Loucy (cell line): Measurements from ENCODE around the gene KIAA1614.

Source experiments
- H2AFZ ChIP-seq: fragments of 200-600 bp; sonication (generic); 2 replicates; pipeline ENCODE4 v1.6.0; 2016; ENCODE audit warnings: antibody characterized with exemption, mild to moderate bottlenecking, low read length, moderate library complexity
- H3F3A ChIP-seq: fragments of 200-600 bp; 2 replicates; pipeline ENCODE4 v1.6.0; 2016; ENCODE audit warnings: antibody characterized with exemption, low read depth, mild to moderate bottlenecking
- H3K27me3 ChIP-seq: fragments of 200-600 bp; sonication (generic); 2 replicates; pipeline ENCODE4 v1.6.1; 2014; ENCODE audit warnings: low read length, mild to moderate bottlenecking; ENCODE audit not compliant: insufficient read depth, poor library complexity, severe bottlenecking
- H3K36me3 ChIP-seq: fragments of 200-600 bp; sonication (generic); 2 replicates; pipeline ENCODE4 v1.6.1; 2016; ENCODE audit warnings: low read length; ENCODE audit not compliant: insufficient read depth
- H3K4me1 ChIP-seq: fragments of 200-600 bp; sonication (generic); 2 replicates; pipeline ENCODE4 v1.5.1; 2014; ENCODE audit warnings: low read length, mild to moderate bottlenecking; ENCODE audit not compliant: insufficient read depth, poor library complexity, severe bottlenecking
- H3K4me2 ChIP-seq: fragments of 200-600 bp; sonication (generic); 2 replicates; pipeline ENCODE4 v1.6.0; 2014; ENCODE audit warnings: antibody characterized with exemption, low read length, low read depth, mild to moderate bottlenecking; ENCODE audit not compliant: poor library complexity, severe bottlenecking
- H3K4me3 ChIP-seq: fragments of 200-600 bp; sonication (generic); 2 replicates; pipeline ENCODE4 v1.5.1; 2014; ENCODE audit warnings: low read length, mild to moderate bottlenecking, mixed read lengths; ENCODE audit not compliant: poor library complexity, severe bottlenecking
- H3K79me2 ChIP-seq: fragments of 200-600 bp; sonication (generic); 2 replicates; pipeline ENCODE4 v1.6.1; 2014; ENCODE audit warnings: low read length; ENCODE audit not compliant: insufficient read depth
- H3K9ac ChIP-seq: fragments of 200-600 bp; sonication (generic); 2 replicates; pipeline ENCODE4 v1.6.0; 2014; ENCODE audit warnings: mild to moderate bottlenecking, low read depth, low read length, moderate library complexity; ENCODE audit not compliant: poor library complexity, severe bottlenecking
- H3K9me2 ChIP-seq: fragments of 200-600 bp; sonication (generic); replicated peaks from 2 replicates; pipeline ENCODE4 v1.6.1; 2016; ENCODE audit warnings: low read depth, low read length, mixed read lengths
- H3K9me3 ChIP-seq: fragments of 200-600 bp; sonication (generic); 2 replicates; pipeline ENCODE4 v1.6.1; 2014; ENCODE audit warnings: mild to moderate bottlenecking, antibody characterized with exemption, low read length, low read depth; ENCODE audit not compliant: insufficient read depth
- H4K20me1 ChIP-seq: fragments of 200-600 bp; sonication (generic); 2 replicates; pipeline ENCODE4 v1.6.0; 2014; ENCODE audit warnings: antibody characterized with exemption, low read length, mild to moderate bottlenecking; ENCODE audit not compliant: insufficient read depth, poor library complexity, severe bottlenecking
- EZH2phosphoT487 ChIP-seq: fragments of 200-600 bp; IDR thresholded peaks from 2 replicates; pipeline ENCODE4 v1.6.1; 2018; ENCODE audit warnings: antibody characterized with exemption, mild to moderate bottlenecking, moderate library complexity, borderline replicate concordance
- TF ChIP-seq, protein P1 (sequence below): fragments of 200-600 bp; sonication (generic); conservative IDR thresholded peaks from 2 replicates; pipeline ENCODE4 v1.5.1; 2014; ENCODE audit warnings: mild to moderate bottlenecking, antibody characterized with exemption, low read length

The KIAA1614 gene

DNA sequence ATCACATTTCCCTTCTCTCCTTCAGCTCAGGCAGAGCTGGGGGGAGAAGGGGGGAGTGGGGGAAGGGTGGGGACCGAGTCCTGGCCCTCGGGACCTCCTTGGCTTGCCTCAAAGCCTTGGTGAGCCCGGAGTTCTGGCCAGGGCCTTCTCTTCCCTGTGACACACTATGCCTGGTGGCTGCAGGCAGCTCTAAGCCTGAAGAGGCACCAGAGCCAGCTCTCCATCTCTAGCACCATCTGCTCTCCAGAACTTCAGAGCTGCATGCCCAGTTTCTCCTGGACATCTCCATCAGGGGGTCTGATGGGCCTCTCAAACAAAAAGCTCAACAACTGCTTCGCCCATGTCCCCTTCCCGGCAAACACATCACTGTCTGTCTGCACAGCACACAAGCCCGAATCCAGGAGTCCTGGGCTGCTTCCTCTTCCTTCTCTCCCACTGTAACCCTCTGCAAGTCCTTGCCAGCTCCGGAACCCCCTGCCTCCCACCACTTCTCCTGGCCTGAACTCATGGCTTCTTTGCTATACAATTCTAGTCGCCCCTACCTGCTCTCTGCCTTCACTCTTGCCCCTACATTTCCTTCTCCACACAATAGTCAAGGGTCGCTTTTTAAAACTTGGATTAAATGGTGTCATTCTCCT lies 26.5 kb downstream of the KIAA1614 start:
- no peaks in the 10 kb centered on the region for H3F3A ChIP-seq
- H3K9me3 ChIP-seq = no peaks in the 10 kb centered on the region
- no peaks in the 10 kb centered on the region for H3K9me2 ChIP-seq
- no peaks in the 10 kb centered on the region for H4K20me1 ChIP-seq
- no peak overlapping the region for H3K9ac ChIP-seq
- no peak overlapping the region for H2AFZ ChIP-seq
- no peak overlapping the region for H3K4me3 ChIP-seq
- H3K27me3 ChIP-seq = no peaks in the 10 kb centered on the region
- TF ChIP-seq, protein P1, sequence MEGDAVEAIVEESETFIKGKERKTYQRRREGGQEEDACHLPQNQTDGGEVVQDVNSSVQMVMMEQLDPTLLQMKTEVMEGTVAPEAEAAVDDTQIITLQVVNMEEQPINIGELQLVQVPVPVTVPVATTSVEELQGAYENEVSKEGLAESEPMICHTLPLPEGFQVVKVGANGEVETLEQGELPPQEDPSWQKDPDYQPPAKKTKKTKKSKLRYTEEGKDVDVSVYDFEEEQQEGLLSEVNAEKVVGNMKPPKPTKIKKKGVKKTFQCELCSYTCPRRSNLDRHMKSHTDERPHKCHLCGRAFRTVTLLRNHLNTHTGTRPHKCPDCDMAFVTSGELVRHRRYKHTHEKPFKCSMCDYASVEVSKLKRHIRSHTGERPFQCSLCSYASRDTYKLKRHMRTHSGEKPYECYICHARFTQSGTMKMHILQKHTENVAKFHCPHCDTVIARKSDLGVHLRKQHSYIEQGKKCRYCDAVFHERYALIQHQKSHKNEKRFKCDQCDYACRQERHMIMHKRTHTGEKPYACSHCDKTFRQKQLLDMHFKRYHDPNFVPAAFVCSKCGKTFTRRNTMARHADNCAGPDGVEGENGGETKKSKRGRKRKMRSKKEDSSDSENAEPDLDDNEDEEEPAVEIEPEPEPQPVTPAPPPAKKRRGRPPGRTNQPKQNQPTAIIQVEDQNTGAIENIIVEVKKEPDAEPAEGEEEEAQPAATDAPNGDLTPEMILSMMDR = no peak
- no peak for TF ChIP-seq EZH2phosphoT487
- no peak overlapping the region for H3K4me2 ChIP-seq
- peaks cover 51% of the 10 kb centered on the region for H3K4me1 ChIP-seq
- H3K36me3 ChIP-seq = no peaks in the 10 kb centered on the region
- H3K79me2 ChIP-seq = no peaks in the 10 kb centered on the region

DNA sequence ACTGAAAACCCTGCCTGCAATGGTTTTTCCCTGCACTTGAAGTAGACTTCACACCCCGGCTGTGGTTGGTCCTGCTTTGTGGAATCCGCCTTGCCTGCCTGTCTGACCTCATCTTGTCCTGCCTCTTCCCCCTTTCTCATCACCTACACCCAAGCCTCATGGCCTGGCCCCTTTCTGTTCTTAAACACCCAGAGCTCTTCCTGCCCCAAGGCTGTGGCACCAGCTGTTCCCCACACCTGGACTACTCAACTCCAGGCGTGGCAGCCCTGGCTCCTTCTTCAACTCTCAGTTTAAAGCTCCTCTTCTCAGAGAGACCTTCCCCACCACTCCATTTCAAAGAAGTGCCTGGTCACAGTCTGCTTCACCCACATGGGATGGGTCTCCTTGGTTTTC lies 27.0 kb downstream of the KIAA1614 start:
- Histone ChIP-seq H3K27me3 (no peaks in the 10 kb centered on the region), H3F3A (no peaks in the 10 kb centered on the region)

DNA sequence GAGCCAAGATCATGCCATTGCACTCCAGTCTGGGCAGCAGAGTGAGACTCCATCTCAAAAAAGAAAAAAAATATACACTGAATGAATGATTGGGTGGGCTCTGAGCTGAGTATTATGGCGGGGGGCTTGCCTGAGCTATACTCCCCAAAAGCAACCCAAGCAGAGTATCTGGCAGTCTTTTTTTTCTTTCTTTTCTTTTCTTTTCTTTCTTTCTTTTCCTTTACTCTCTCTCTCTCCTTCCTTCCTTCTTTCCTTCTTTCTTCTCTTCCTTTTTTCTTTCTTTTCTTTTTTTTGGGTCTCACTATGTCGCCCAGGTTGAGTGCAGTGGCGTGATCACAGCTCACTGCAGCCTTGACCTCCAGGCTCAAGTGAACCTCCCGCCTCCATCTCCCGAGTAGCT lies 27.7 kb downstream of the KIAA1614 start:
- TF ChIP-seq EZH2phosphoT487 = no peak
- TF ChIP-seq, protein P1 = no peak

More for the DNA sequence above, 27.0 kb downstream of the KIAA1614 start:
- no peaks in the 10 kb centered on the region for H3K79me2 ChIP-seq
- no peak for TF ChIP-seq EZH2phosphoT487
- TF ChIP-seq, protein P1 = no peak
- no peaks in the 10 kb centered on the region for H4K20me1 ChIP-seq
- no peaks in the 10 kb centered on the region for H3K36me3 ChIP-seq
- H3K9ac ChIP-seq = no peak overlapping the region
- no peak overlapping the region for H2AFZ ChIP-seq
- no peaks in the 10 kb centered on the region for H3K9me3 ChIP-seq
- H3K9me2 ChIP-seq = no peaks in the 10 kb centered on the region
- no peak overlapping the region for H3K4me3 ChIP-seq
- peaks cover 50% of the 10 kb centered on the region for H3K4me1 ChIP-seq
- H3K4me2 ChIP-seq = no peak overlapping the region

More for the DNA sequence above, 27.7 kb downstream of the KIAA1614 start:
- Histone ChIP-seq H3K9me2 (no peaks in the 10 kb centered on the region), H3K4me2 (no peak overlapping the region), H3K9ac (no peak overlapping the region), H4K20me1 (no peaks in the 10 kb centered on the region), H3K4me1 (peaks cover 54% of the 10 kb centered on the region), H3K27me3 (no peaks in the 10 kb centered on the region), H3K9me3 (no peaks in the 10 kb centered on the region), H3K79me2 (no peaks in the 10 kb centered on the region), H3F3A (no peaks in the 10 kb centered on the region), H3K36me3 (no peaks in the 10 kb centered on the region), H2AFZ (no peak overlapping the region), H3K4me3 (no peak overlapping the region)
